ENCODE measurements around the gene FAM13A.

- no peak for TF ChIP-seq POLR2AphosphoS5 (IDR thresholded peaks at IDR 0.05; ENCODE audit: insufficient read depth in 1 of 2, low read depth in 1 of 2)
- TF ChIP-seq CTCF (IDR thresholded peaks at IDR 0.05): no peak
Measured at GRCh38 chr4:88846206-88846790, 210.7 kb downstream of the FAM13A start.

All from vagina (tissue), 2 donors.